ENCODE data around the gene MAGEC3. TPM values are rescaled to one million over a fixed set of nuclear protein-coding genes. Genes with fewer than 3 reads are reported as not detected.

Gene MAGEC3
- total and polyA plus RNA-seq, 10 of the 15 experiments (the other 5 are each of a cell fraction or from before 2014, with no cell fraction given) = not detected

GRCh38 chrX:141791856-141792255 is 46.3 kb upstream of the MAGEC3 start:
- no peaks in the 10 kb centered on the region for H3K36me3 ChIP-seq (ENCODE audit: control insufficient read depth in 2 of 2, insufficient read depth in 2 of 2, low read length in 1 of 2)
- ChIA-PET RAD21 (ENCODE audit: unreplicated experiment) (no interaction called here), CTCF (no interaction called here), POLR2A (no interaction called here), SMC1A (ENCODE audit: uncharacterized antibody, unreplicated experiment) (no interaction called here)
- H2AFZ ChIP-seq (ENCODE audit: control insufficient read depth, low read depth, low read length) = no peak overlapping the region
- in situ Hi-C loops (cut with MboI) = no loop called here
- no peaks in the 10 kb centered on the region for H3K27me3 ChIP-seq (replicated peaks in 1 of 2; ENCODE audit: control insufficient read depth in 2 of 2, insufficient read depth in 2 of 2, low read length in 1 of 2)
- ATAC-seq = no peak
- DNase-seq (ENCODE audit: low read depth, low spot score) = no peak
- intact Hi-C loops (cut with micrococcal nuclease; ENCODE audit: unreplicated experiment) = no loop called here
- no peak overlapping the region for H3K4me2 ChIP-seq (ENCODE audit: control insufficient read depth, insufficient read depth)
- FAIRE-seq = no peak
- no peaks in the 10 kb centered on the region for H3K9me3 ChIP-seq (replicated peaks; ENCODE audit: control insufficient read depth, insufficient read depth, low read length)
- no peak overlapping the region for H3K4me3 ChIP-seq
- no peaks in the 10 kb centered on the region for H3K79me2 ChIP-seq (ENCODE audit: control insufficient read depth, insufficient read depth, low read length)
- no TSS peak for BruUV-seq (replicated peaks)
- H3K27ac ChIP-seq (ENCODE audit: control insufficient read depth, insufficient read depth) = no peak overlapping the region
- WGBS (ENCODE audit: insufficient coverage, insufficient replicate concordance, low lambda C conversion rate, missing lambda C conversion rate) = 50% methylated on average over 2 of the region's 2 CpGs
- no peaks in the 10 kb centered on the region for H3K4me1 ChIP-seq (ENCODE audit: control insufficient read depth, insufficient read depth, low read length)
- H3K9ac ChIP-seq (ENCODE audit: control insufficient read depth, insufficient read depth, low read length) = no peak overlapping the region
- no peaks in the 10 kb centered on the region for H4K20me1 ChIP-seq (ENCODE audit: control insufficient read depth, insufficient read depth)
- no peak for TF ChIP-seq GABPA (IDR thresholded peaks at IDR 0.05; ENCODE audit: low read depth)
- no peak for TF ChIP-seq POU2F2 (IDR thresholded peaks at IDR 0.05; ENCODE audit: borderline replicate concordance, low read depth, low read length)
- no peak for TF ChIP-seq ATF2 (IDR thresholded peaks at IDR 0.05; ENCODE audit: low read length)
- TF ChIP-seq BCL11A (IDR thresholded peaks at IDR 0.05; ENCODE audit: low read depth, low read length) = no peak
- no peak for TF ChIP-seq SMAD1 (IDR thresholded peaks at IDR 0.05; ENCODE audit: low read depth, partially characterized antibody)
- no peak for TF ChIP-seq MLLT1 (IDR thresholded peaks at IDR 0.05)
- no peak for TF ChIP-seq HDGF (IDR thresholded peaks at IDR 0.05)
- TF ChIP-seq RCOR1 (conservative IDR thresholded peaks at IDR 0.05; ENCODE audit: low read depth, low read length) = no peak
- no peak for TF ChIP-seq ZSCAN29 (IDR thresholded peaks at IDR 0.05)
- TF ChIP-seq ATF7 (IDR thresholded peaks at IDR 0.05; ENCODE audit: low read depth) = no peak
- TF ChIP-seq ZBTB4 (CRISPR knock-in tag; IDR thresholded peaks at IDR 0.05) = no peak
- TF ChIP-seq ELK1 (IDR thresholded peaks at IDR 0.05; ENCODE audit: low read depth, low read length) = no peak
- no peak for TF ChIP-seq IRF3 (IDR thresholded peaks at IDR 0.05)
- TF ChIP-seq RB1 (IDR thresholded peaks at IDR 0.05; ENCODE audit: borderline replicate concordance) = no peak

Measured in GM12878 (cell line).